K562 (cell line): ENCODE measurements around the gene PDIA4. TPM values are rescaled to one million over a fixed set of nuclear protein-coding genes. Genes with fewer than 3 reads are reported as not detected.

Experiments
- ATAC-seq: fragments of 200-7000 bp; cut with Tn5 transposase; 3 replicates; pipeline ENCODE4 v1.9.1; 2020; ENCODE audit warnings: moderate library complexity
- BruUV-seq: library from RNA; stranded (reverse); fragments of 400-500 nt; replicated peaks from 2 replicates; lab custom pipeline; 2021; lab: Mats Ljungman, UMichigan
- CTCF ChIA-PET: fragments of 300-600 bp; formaldehyde crosslinking; extraction: SDS; loops from one replicate; lab custom pipeline; 2021; ENCODE audit warnings: low intra/inter-chr PET ratio; lab: Yijun Ruan, JAX
- POLR2A ChIA-PET: fragments of 300-600, 350-650 bp; sonication (Branson Sonifier 250); formaldehyde crosslinking; extraction: SDS; loops from one replicate; lab custom pipeline; 2021; ENCODE audit warnings: antibody characterized with exemption, inconsistent platforms; lab: Yijun Ruan, JAX
- DNase-seq, 4 experiments: peaks; one replicate each; pipeline versions ENCODE4 v3.0.0 to v3.0.0-alpha.2; 2011 to 2018; ENCODE audit warnings: low spot score in 3 of 4, mixed read lengths in 3 of 4; ENCODE audit errors: extremely low read depth in 1 of 4
- FAIRE-seq: peaks from 2 replicates; lab custom pipeline; 2011; peaks lifted over from hg19 to GRCh38; lab: Jason Lieb, UNC
- H2AFZ ChIP-seq: 2 replicates; pipeline ENCODE4 v1.6.0; 2011; ENCODE audit warnings: low read depth, low read length, control low read depth, inconsistent platforms
- H3K27ac ChIP-seq: fragments of 200-600 bp; 3 replicates; pipeline ENCODE4 v1.8.0; 2011; ENCODE audit warnings: low read depth, mild to moderate bottlenecking, control low read depth, inconsistent platforms, low read length, moderate library complexity, mixed read lengths; ENCODE audit errors: extremely low read depth
- H3K27me3 ChIP-seq, 2 experiments: fragments of 300-600 bp in 1 of 2; 2 replicates in 1 of 2; 3 replicates in 1 of 2; pipeline versions ENCODE4 v1.6.0 to v1.8.0; 2011; ENCODE audit warnings: inconsistent platforms in 2 of 2, low read length in 2 of 2, mild to moderate bottlenecking in 1 of 2, mixed read lengths in 1 of 2, moderate library complexity in 1 of 2; ENCODE audit not compliant: control insufficient read depth in 2 of 2, insufficient read depth in 2 of 2
- H3K36me3 ChIP-seq: fragments of 300-600 bp; 3 replicates; pipeline ENCODE4 v1.8.0; 2011; ENCODE audit warnings: mild to moderate bottlenecking, low read length, inconsistent platforms; ENCODE audit not compliant: control insufficient read depth, insufficient read depth
- H3K4me1 ChIP-seq, 2 experiments: fragments of 200-600 bp in 1 of 2; replicated peaks in 1 of 2; 2 replicates in 1 of 2; 3 replicates in 1 of 2; pipeline versions ENCODE4 v1.5.1 to v1.8.0; 2011; ENCODE audit warnings: inconsistent platforms in 2 of 2, low read length in 2 of 2, mild to moderate bottlenecking in 1 of 2, mixed read lengths in 1 of 2, moderate library complexity in 1 of 2; ENCODE audit not compliant: control insufficient read depth in 2 of 2, insufficient read depth in 2 of 2
- H3K4me2 ChIP-seq: 2 replicates; pipeline ENCODE4 v1.6.1; 2011; ENCODE audit warnings: low read length, control low read depth, inconsistent platforms, mixed read lengths; ENCODE audit not compliant: insufficient read depth
- H3K4me3 ChIP-seq: fragments of 200-600 bp; sonication (generic), shearing (Covaris generic); 2 replicates; pipeline ENCODE4 v1.5.1; 2016; ENCODE audit warnings: control low read depth, inconsistent platforms
- H3K79me2 ChIP-seq: fragments of 200-600 bp; 3 replicates; pipeline ENCODE4 v1.8.0; 2011; ENCODE audit warnings: low read length, inconsistent platforms; ENCODE audit not compliant: control insufficient read depth, insufficient read depth
- H3K9ac ChIP-seq, 2 experiments: 2 replicates each; pipeline versions ENCODE4 v1.6.0 to v1.6.1; 2011; ENCODE audit warnings: low read depth in 2 of 2, low read length in 2 of 2, control low read depth in 1 of 2, inconsistent platforms in 1 of 2, mild to moderate bottlenecking in 1 of 2, mixed read lengths in 1 of 2; ENCODE audit not compliant: insufficient read depth in 1 of 2
- H3K9me1 ChIP-seq: one replicate; pipeline ENCODE4 v1.6.0; 2011; ENCODE audit warnings: inconsistent platforms, mild to moderate bottlenecking, low read length, moderate library complexity; ENCODE audit not compliant: control insufficient read depth, insufficient read depth
- H3K9me3 ChIP-seq: replicated peaks from 2 replicates; pipeline ENCODE4 v1.5.1; 2011; ENCODE audit warnings: low read depth, low read length, inconsistent platforms; ENCODE audit not compliant: control insufficient read depth, insufficient read depth
- H4K20me1 ChIP-seq: replicated peaks from 2 replicates; pipeline ENCODE4 v1.6.1; 2011; ENCODE audit warnings: low read length, inconsistent platforms, mixed read lengths; ENCODE audit not compliant: control insufficient read depth, insufficient read depth
- BACH1 ChIP-seq: fragments of 200-800 bp; sonication (Bioruptor generic); IDR thresholded peaks from 2 replicates; pipeline ENCODE4 v1.6.1; 2016; ENCODE audit warnings: missing genetic modification characterization, missing compliant biosample characterization
- CBFB ChIP-seq: sonication (generic); formaldehyde crosslinking; IDR thresholded peaks from 2 replicates; pipeline ENCODE4 v1.4.0; 2020; ENCODE audit warnings: mild to moderate bottlenecking, missing genetic modification reagents
- CBX1 ChIP-seq: sonication (generic); IDR thresholded peaks from 2 replicates; pipeline ENCODE4 v1.6.1; 2016; ENCODE audit warnings: antibody characterized with exemption, low read depth, mild to moderate bottlenecking
- GTF2F1 ChIP-seq: IDR thresholded peaks from 2 replicates; pipeline ENCODE4 v1.6.1; 2011; ENCODE audit warnings: low read depth, low read length, improper control_type of control experiment
- KLF1 ChIP-seq: fragments of 450-650 bp; IDR thresholded peaks from 2 replicates; pipeline ENCODE4 v1.6.1; 2016; ENCODE audit warnings: missing genetic modification characterization, missing compliant biosample characterization
- MAFF ChIP-seq: IDR thresholded peaks from 2 replicates; pipeline ENCODE4 v1.6.1; 2012; ENCODE audit warnings: low read length, improper control_type of control experiment
- MAFG ChIP-seq: fragments of 450-650 bp; conservative IDR thresholded peaks from 2 replicates; pipeline ENCODE4 v1.6.1; 2016; ENCODE audit warnings: missing genetic modification characterization, missing compliant biosample characterization
- MEF2A ChIP-seq: IDR thresholded peaks from 2 replicates; pipeline ENCODE4 v1.6.1; 2011; ENCODE audit warnings: low read depth, mild to moderate bottlenecking, low read length, moderate library complexity; ENCODE audit not compliant: control insufficient read depth
- MNT ChIP-seq, 2 experiments: fragments of 450-650 bp; conservative IDR thresholded peaks; 2 replicates each; pipeline ENCODE4 v1.6.1; 2017; ENCODE audit warnings: mild to moderate bottlenecking in 2 of 2, moderate library complexity in 2 of 2
- RAD51 ChIP-seq: fragments of 450-650 bp; IDR thresholded peaks from 2 replicates; pipeline ENCODE4 v1.7.1; 2016; ENCODE audit warnings: low read depth, mild to moderate bottlenecking, borderline replicate concordance
- SAP30 ChIP-seq: fragments of 200-600 bp; sonication (generic); IDR thresholded peaks from 2 replicates; pipeline ENCODE4 v1.6.1; 2012; ENCODE audit warnings: borderline replicate concordance, low read depth, mild to moderate bottlenecking, moderate library complexity, low read length, control low read depth, inconsistent platforms; ENCODE audit not compliant: insufficient read depth, poor library complexity, severe bottlenecking
- TAF15 ChIP-seq: fragments of 200-400 bp; formaldehyde crosslinking; IDR thresholded peaks from 2 replicates; pipeline ENCODE4 v1.6.1; 2017; ENCODE audit warnings: mild to moderate bottlenecking, low read depth, low read length, moderate library complexity
- ZBTB43 ChIP-seq: sonication (generic); formaldehyde crosslinking; IDR thresholded peaks from 2 replicates; pipeline ENCODE4 v1.8.0; 2023; ENCODE audit warnings: mild to moderate bottlenecking, missing genetic modification reagents
- ZNF224 ChIP-seq: sonication (generic); formaldehyde crosslinking; IDR thresholded peaks from 2 replicates; pipeline ENCODE4 v1.8.0; 2022; ENCODE audit warnings: mild to moderate bottlenecking, missing genetic modification reagents
- ZNF592 ChIP-seq: fragments of 450-650 bp; IDR thresholded peaks from 2 replicates; pipeline ENCODE4 v1.6.1; 2017; ENCODE audit warnings: antibody characterized with exemption, mild to moderate bottlenecking
- WGBS: fragments of 100-300 bp; shearing (Covaris generic); methylation state at CpG from one replicate; pipeline ENCODE4 v1.1.6; 2016; ENCODE audit warnings: low coverage, mixed read lengths; ENCODE audit not compliant: insufficient coverage; ENCODE audit errors: missing lambda C conversion rate; 5-methylcytosine and 5-hydroxymethylcytosine counted together
- in situ Hi-C: fragments of 300-500 bp; cut with MboI; formaldehyde crosslinking; loops from 4 replicates; pipeline ENCODE4 v1.15.0; 2018; ENCODE audit warnings: inconsistent platforms, mixed read lengths
- intact Hi-C: fragments of 100-400 bp; cut with micrococcal nuclease; formaldehyde crosslinking; loops from 2 replicates; pipeline ENCODE4 v1.14.2; 2022
- polyA plus RNA-seq, 8 experiments: library from polyadenylated mRNA; depleted of rRNA in 4 of 8; stranded (reverse) in 5 of 8; unstranded in 3 of 8; fragments of >200 nt; fragmentation: Nextera tagmentation in 2 of 8; fragmentation: Illumina TruSeq in 1 of 8; extraction: Ambion mirVana in 2 of 8; extraction: Trizol in 1 of 8; gene quantifications; 2 replicates each; pipeline versions ENCODE4 v1.2.1 to v1.2.3, GENCODE V29; 2011 to 2014; ENCODE audit warnings: inconsistent platforms in 1 of 8, missing spikeins in 1 of 8
- total RNA-seq, 7 experiments: library from RNA; depleted of rRNA in 6 of 7; stranded (reverse); fragments of >200 nt in 6 of 7; fragmentation: Illumina TruSeq in 2 of 7; extraction: Trizol in 2 of 7; gene quantifications; 2 replicates each; pipeline versions ENCODE4 v1.2.1 to v1.2.3, GENCODE V29; 2011 to 2021; ENCODE audit warnings: low replicate concordance in 1 of 7

PDIA4 gene
- total and polyA plus RNA-seq, 9 of the 15 experiments (the other 6 are each of a cell fraction or from before 2014, with no cell fraction given), result 9.1 to 175 (median 146) TPM

GRCh38 chr7:149053384-149053783 is 25.1 kb upstream of the PDIA4 start:
- intact Hi-C loops (no loop called here), in situ Hi-C loops (no loop called here)
- ChIA-PET CTCF (interaction anchor here (0.6 kb wide), 1 partner anchor 369 kb away, joined by 6 read pairs; no protein-coding TSS in a partner anchor), POLR2A (interaction anchor here (1.3 kb wide), 1 partner anchor 21 kb away, joined by 4 read pairs; no protein-coding TSS in a partner anchor)
- H3K9ac ChIP-seq, result no peak overlapping the region
- no peaks in the 10 kb centered on the region for H3K36me3 ChIP-seq
- H3K9me1 ChIP-seq, result no peaks in the 10 kb centered on the region
- ATAC-seq, result no peak
- BruUV-seq, result no TSS peak
- no peak overlapping the region for H3K27ac ChIP-seq
- no peak for FAIRE-seq
- no peak overlapping the region for H3K4me3 ChIP-seq
- 33% methylated on average over 1 of the region's 1 CpG for WGBS
- H3K4me2 ChIP-seq, result no peak overlapping the region
- H3K9me3 ChIP-seq, result no peaks in the 10 kb centered on the region
- no peaks in the 10 kb centered on the region for H3K79me2 ChIP-seq
- no peak overlapping the region for H2AFZ ChIP-seq
- H3K27me3 ChIP-seq, result peaks cover 5 to 6% of the 10 kb centered on the region in 2 experiments; a peak in 3 of 5 replicates
- no peak for DNase-seq
- H3K4me1 ChIP-seq, result 0 out of 5 replicates have a peak, but pooled peaks cover 0 to 3% of the 10 kb centered on the region in 2 experiments
- H4K20me1 ChIP-seq, result no peaks in the 10 kb centered on the region
- TF ChIP-seq RAD51 (no peak), CBFB (CRISPR knock-in tag) (no peak), MEF2A (no peak), MNT (conservative IDR thresholded peaks at IDR 0.05) (no peak), ZNF224 (CRISPR knock-in tag) (no peak), MAFG (tag) (peak; percentile 90), GTF2F1 (no peak), TAF15 (no peak), ZNF592 (no peak), ZBTB43 (CRISPR knock-in tag) (no peak), MAFF (peak; percentile 96), CBX1 (no peak), SAP30 (no peak), BACH1 (tag) (no peak), KLF1 (no peak)
